Thyroid gland (tissue), 4 donors: ENCODE data around the gene TRAF5.

Source experiments
- CTCF ChIP-seq, 6 experiments: fragments of 200-600 bp in 3 of 6; fragments of 450-650 bp in 3 of 6; sonication (generic) in 3 of 6; IDR thresholded peaks; one replicate each; pipeline ENCODE4 v1.5.1; 2016 to 2019; ENCODE audit warnings: antibody characterized with exemption in 6 of 6, mild to moderate bottlenecking in 2 of 6, inconsistent platforms in 1 of 6, moderate library complexity in 1 of 6
- POLR2A ChIP-seq, 2 donors: fragments of 450-650 bp; IDR thresholded peaks; one replicate each; pipeline ENCODE4 v1.6.1; 2017; ENCODE audit warnings: antibody characterized with exemption in 2 of 2, mild to moderate bottlenecking in 2 of 2, moderate library complexity in 1 of 2

- no peak for TF ChIP-seq CTCF (IDR thresholded peaks at IDR 0.05)
- TF ChIP-seq POLR2A (IDR thresholded peaks at IDR 0.05): no peak
These were observed 13.2 kb upstream of the TRAF5 start for GRCh38 chr1:211313392-211313791.
